Testis (tissue), 2 donors: ENCODE data around the gene MCM5.

Experiments used
- POLR2A ChIP-seq: fragments of 450-650 bp; IDR thresholded peaks from one replicate; pipeline ENCODE4 v1.6.1; 2017; ENCODE audit warnings: antibody characterized with exemption, mild to moderate bottlenecking, moderate library complexity
- TF ChIP-seq, protein P1 (sequence below), 3 experiments: fragments of 450-650 bp in 2 of 3; fragments of 200-600 bp in 1 of 3; sonication (generic) in 1 of 3; IDR thresholded peaks; one replicate each; pipeline ENCODE4 v1.5.1; 2016 to 2019; ENCODE audit warnings: antibody characterized with exemption in 3 of 3, mild to moderate bottlenecking in 2 of 3, moderate library complexity in 1 of 3

DNA sequence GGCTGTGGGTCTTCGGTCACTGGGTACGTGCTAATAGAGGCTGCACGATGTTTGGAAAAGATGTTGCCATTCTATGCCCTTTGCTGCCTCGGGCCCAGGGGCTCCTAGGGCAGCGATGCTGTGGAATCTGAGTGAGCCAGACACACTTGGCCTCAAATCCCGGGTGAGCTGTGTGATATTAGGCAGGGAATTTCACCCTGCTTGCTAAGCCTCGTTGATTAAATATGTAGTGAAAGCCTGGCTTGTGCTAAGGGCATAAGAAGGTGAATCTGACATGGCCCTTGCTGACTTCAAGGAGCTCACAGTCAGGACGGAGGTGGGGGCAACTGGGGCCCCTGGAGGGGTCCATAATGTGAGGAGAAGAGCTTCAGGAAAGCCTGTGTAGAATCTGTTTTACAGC is 24.4 kb upstream of the MCM5 start:
- TF ChIP-seq, protein P1, sequence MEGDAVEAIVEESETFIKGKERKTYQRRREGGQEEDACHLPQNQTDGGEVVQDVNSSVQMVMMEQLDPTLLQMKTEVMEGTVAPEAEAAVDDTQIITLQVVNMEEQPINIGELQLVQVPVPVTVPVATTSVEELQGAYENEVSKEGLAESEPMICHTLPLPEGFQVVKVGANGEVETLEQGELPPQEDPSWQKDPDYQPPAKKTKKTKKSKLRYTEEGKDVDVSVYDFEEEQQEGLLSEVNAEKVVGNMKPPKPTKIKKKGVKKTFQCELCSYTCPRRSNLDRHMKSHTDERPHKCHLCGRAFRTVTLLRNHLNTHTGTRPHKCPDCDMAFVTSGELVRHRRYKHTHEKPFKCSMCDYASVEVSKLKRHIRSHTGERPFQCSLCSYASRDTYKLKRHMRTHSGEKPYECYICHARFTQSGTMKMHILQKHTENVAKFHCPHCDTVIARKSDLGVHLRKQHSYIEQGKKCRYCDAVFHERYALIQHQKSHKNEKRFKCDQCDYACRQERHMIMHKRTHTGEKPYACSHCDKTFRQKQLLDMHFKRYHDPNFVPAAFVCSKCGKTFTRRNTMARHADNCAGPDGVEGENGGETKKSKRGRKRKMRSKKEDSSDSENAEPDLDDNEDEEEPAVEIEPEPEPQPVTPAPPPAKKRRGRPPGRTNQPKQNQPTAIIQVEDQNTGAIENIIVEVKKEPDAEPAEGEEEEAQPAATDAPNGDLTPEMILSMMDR (IDR thresholded peaks at IDR 0.05), result no peak
- no peak for TF ChIP-seq POLR2A
